Neutrophil (primary cell): ENCODE measurements around the gene SEC61A1.

ENCODE experiments used
- H3K27ac ChIP-seq: fragments of 200-600 bp; sonication (generic); 2 replicates; pipeline ENCODE4 v1.5.1; 2016; ENCODE audit warnings: mild to moderate bottlenecking, moderate library complexity
- H3K27me3 ChIP-seq: fragments of 200-600 bp; sonication (generic); 2 replicates; pipeline ENCODE4 v1.6.0; 2016; ENCODE audit warnings: mild to moderate bottlenecking
- H3K36me3 ChIP-seq: fragments of 200-600 bp; sonication (generic); 2 replicates; pipeline ENCODE4 v1.5.1; 2017
- H3K4me1 ChIP-seq, 2 experiments: fragments of 200-600 bp in 1 of 2; sonication (generic) in 1 of 2; 1 replicate in 1 of 2; 2 replicates in 1 of 2; pipeline versions ENCODE4 v1.5.1 to v1.6.1; 2013 to 2016; ENCODE audit warnings: low read depth in 1 of 2, low read length in 1 of 2, mild to moderate bottlenecking in 1 of 2, moderate library complexity in 1 of 2; ENCODE audit not compliant: control insufficient read depth in 1 of 2, insufficient read depth in 1 of 2
- H3K4me3 ChIP-seq, 2 experiments: fragments of 200-600 bp in 1 of 2; sonication (generic) in 1 of 2; 1 replicate in 1 of 2; 2 replicates in 1 of 2; pipeline ENCODE4 v1.5.1; 2013 to 2016; ENCODE audit warnings: low read depth in 1 of 2, low read length in 1 of 2, mild to moderate bottlenecking in 1 of 2, moderate library complexity in 1 of 2
- H3K9me3 ChIP-seq: fragments of 200-600 bp; sonication (generic); 2 replicates; pipeline ENCODE4 v1.5.1; 2016
- TF ChIP-seq, protein P1 (sequence below): fragments of 200-600 bp; sonication (generic); IDR thresholded peaks from 2 replicates; pipeline ENCODE4 v1.5.1; 2016; ENCODE audit warnings: antibody characterized with exemption

Gene SEC61A1

DNA sequence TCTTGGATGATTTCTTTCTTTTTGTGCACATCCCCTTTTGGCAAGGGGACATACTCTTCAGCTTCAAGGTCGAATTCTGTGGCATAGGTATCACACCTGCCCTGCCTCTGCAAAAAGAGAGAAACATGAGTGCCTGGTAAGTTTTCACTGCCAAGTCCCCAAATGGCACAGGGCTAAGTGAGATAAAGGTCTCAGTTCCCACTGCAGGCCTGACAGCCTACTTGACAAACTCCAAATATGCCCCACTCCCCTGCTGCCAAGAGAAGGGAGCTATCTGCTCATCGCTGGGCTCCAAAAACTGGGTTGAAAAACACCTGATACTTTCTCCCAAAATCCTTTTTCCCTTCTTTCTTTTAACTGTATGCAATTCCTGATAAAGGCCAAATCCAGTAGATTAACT is 48.4 kb downstream of the SEC61A1 start:
- no peak overlapping the region for H3K4me3 ChIP-seq
- TF ChIP-seq, protein P1, sequence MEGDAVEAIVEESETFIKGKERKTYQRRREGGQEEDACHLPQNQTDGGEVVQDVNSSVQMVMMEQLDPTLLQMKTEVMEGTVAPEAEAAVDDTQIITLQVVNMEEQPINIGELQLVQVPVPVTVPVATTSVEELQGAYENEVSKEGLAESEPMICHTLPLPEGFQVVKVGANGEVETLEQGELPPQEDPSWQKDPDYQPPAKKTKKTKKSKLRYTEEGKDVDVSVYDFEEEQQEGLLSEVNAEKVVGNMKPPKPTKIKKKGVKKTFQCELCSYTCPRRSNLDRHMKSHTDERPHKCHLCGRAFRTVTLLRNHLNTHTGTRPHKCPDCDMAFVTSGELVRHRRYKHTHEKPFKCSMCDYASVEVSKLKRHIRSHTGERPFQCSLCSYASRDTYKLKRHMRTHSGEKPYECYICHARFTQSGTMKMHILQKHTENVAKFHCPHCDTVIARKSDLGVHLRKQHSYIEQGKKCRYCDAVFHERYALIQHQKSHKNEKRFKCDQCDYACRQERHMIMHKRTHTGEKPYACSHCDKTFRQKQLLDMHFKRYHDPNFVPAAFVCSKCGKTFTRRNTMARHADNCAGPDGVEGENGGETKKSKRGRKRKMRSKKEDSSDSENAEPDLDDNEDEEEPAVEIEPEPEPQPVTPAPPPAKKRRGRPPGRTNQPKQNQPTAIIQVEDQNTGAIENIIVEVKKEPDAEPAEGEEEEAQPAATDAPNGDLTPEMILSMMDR = no peak
- H3K9me3 ChIP-seq = no peaks in the 10 kb centered on the region
- H3K4me1 ChIP-seq = no peaks in the 10 kb centered on the region
- no peak overlapping the region for H3K27ac ChIP-seq
- H3K27me3 ChIP-seq = no peaks in the 10 kb centered on the region
- H3K36me3 ChIP-seq = peaks cover 7% of the 10 kb centered on the region

DNA sequence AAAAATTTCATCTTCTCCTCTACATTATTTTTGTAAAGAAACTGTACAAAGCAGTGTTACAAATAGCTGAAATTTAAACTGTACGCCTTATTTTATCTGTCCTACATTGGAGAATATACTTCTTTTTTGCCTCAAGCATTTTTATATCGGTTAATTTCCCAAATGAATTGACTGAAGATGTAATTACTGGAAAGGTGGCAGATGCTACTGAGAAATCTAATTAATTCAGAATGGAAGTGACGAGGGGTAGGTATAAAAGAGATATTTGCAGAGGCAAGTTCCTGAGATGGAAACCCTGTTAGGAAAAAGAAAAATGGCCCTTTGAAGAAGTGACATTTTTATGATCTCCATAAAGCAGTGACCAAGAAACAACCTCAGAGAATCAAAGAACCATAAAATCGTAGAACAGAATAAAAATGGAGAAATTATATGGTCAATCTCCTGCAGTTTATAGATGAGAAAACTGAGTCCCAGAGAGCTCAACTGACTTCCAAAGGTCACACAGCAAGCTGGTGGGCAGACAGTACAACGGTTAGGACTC is 51.0 kb downstream of the SEC61A1 start:
- no peak overlapping the region for H3K4me3 ChIP-seq
- no peak overlapping the region for H3K27ac ChIP-seq
- peaks cover 4% of the 10 kb centered on the region for H3K36me3 ChIP-seq
- H3K9me3 ChIP-seq = no peaks in the 10 kb centered on the region
- H3K27me3 ChIP-seq = no peaks in the 10 kb centered on the region
- H3K4me1 ChIP-seq = no peaks in the 10 kb centered on the region
- TF ChIP-seq, protein P1 = no peak

DNA sequence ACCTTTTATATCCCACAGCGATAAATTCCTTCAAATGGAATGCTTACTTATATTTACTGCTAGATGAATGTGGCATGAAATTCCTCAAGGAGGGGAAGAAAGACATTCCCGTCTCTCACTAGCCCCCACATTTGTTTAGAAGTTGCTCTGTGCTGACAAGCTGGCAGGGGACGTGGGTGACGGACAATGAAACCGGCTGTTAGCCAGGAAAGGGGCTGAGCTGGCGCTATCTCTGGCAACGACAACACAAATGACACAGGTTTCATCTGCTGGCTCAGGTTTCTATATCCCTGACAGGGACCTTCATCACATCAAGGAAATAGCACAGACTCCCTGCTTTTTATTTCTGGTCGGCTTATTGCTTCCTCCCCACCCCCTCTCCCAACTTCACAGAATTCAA is 55.6 kb downstream of the SEC61A1 start:
- no peaks in the 10 kb centered on the region for H3K4me1 ChIP-seq
- TF ChIP-seq, protein P1 = no peak
- peaks cover 5% of the 10 kb centered on the region for H3K36me3 ChIP-seq
- H3K4me3 ChIP-seq = no peak overlapping the region
- no peak overlapping the region for H3K27ac ChIP-seq
- no peaks in the 10 kb centered on the region for H3K9me3 ChIP-seq
- no peaks in the 10 kb centered on the region for H3K27me3 ChIP-seq

DNA sequence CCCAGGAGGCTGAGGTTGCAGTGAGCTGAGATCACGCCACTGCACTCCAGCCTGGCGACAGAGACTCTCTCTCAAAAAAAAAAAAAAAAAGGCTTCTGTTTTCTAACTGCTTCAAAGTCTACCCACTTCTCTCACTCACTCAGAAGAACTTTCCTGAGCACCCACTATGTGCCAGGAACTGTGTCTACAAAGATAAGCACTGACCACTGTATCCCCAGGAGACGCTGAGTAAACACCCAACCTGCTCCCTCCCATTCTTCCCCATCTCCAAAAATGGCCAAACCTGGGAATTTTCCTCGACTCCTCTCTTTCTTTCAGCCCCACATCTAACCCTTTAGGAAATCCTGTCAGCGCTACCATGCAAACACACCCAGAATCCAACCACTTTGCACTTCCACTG is 58.9 kb downstream of the SEC61A1 start:
- H3K27me3 ChIP-seq = no peaks in the 10 kb centered on the region

DNA sequence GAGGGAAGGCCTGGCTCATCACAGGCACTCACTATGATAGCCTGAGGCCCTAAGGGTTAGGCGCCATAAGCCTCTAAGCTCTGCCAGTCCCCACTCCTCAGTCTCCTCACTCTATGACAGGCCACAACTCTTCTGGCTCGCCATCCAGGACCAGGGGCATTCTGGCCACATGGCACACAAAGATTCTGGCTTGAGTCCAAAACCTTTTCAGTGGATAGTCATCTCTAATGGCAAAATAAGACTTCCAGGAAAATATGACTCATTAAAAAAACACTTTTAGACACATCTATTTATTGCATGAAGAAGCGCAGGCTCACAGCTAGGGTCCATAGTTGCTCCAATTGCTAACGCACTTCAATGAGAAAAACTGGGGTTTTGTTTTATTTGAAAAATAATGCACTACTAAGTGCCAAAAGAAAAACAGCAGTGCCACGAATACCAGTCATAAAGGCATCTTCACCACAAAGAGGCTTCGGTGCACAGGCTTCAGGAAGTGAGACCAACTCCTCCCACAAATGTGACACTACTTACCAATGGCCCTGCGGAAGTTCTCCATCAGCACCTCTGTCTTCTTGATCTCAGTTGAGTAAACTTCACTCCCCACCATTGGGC is 60.2 kb downstream of the SEC61A1 start:
- no peaks in the 10 kb centered on the region for H3K9me3 ChIP-seq
- TF ChIP-seq, protein P1 = no peak
- no peaks in the 10 kb centered on the region for H3K27me3 ChIP-seq
- no peaks in the 10 kb centered on the region for H3K4me1 ChIP-seq
- no peak overlapping the region for H3K4me3 ChIP-seq
- peaks cover 5% of the 10 kb centered on the region for H3K36me3 ChIP-seq
- H3K27ac ChIP-seq = no peak overlapping the region

More for the DNA sequence above, 58.9 kb downstream of the SEC61A1 start:
- TF ChIP-seq, protein P1 = no peak
- H3K4me3 ChIP-seq = no peak overlapping the region
- no peaks in the 10 kb centered on the region for H3K9me3 ChIP-seq
- peaks cover 5% of the 10 kb centered on the region for H3K36me3 ChIP-seq
- H3K4me1 ChIP-seq = no peaks in the 10 kb centered on the region
- no peak overlapping the region for H3K27ac ChIP-seq
